Mesothelial cell of epicardium (in vitro differentiated cells): ENCODE data around the gene HYAL2. TPM values are rescaled to one million over a fixed set of nuclear protein-coding genes. Genes with fewer than 3 reads are reported as not detected.

Source experiments
- DNase-seq, 2 experiments: peaks; one replicate each; pipeline ENCODE4 v3.0.0; 2021; ENCODE audit warnings: low spot score in 2 of 2; ENCODE audit not compliant: unreplicated experiment in 2 of 2
- H3K27ac Mint-ChIP-seq: 2 replicates; pipeline ENCODE4 v1.8.0; 2021; ENCODE audit warnings: mixed read lengths
- H3K27me3 Mint-ChIP-seq: 2 replicates; pipeline ENCODE4 v1.8.0; 2021; ENCODE audit warnings: low read depth, mixed read lengths
- H3K36me3 Mint-ChIP-seq: 2 replicates; pipeline ENCODE4 v1.8.0; 2021; ENCODE audit warnings: mixed read lengths
- H3K4me1 Mint-ChIP-seq: 2 replicates; pipeline ENCODE4 v1.8.0; 2021; ENCODE audit warnings: mixed read lengths
- H3K4me3 Mint-ChIP-seq: 2 replicates; pipeline ENCODE4 v1.8.0; 2021; ENCODE audit warnings: mild to moderate bottlenecking, moderate library complexity, mixed read lengths
- H3K9me3 Mint-ChIP-seq: 2 replicates; pipeline ENCODE4 v1.8.0; 2021; ENCODE audit warnings: mixed read lengths
- total RNA-seq: library from RNA; stranded (reverse); gene quantifications from 3 replicates; pipeline ENCODE4 v1.2.1, GENCODE V29; 2021
- TF ChIP-seq, protein P1 (sequence below): fragments of 200-600 bp; sonication (generic); IDR thresholded peaks from one replicate; pipeline ENCODE4 v1.5.0; 2021; ENCODE audit warnings: antibody characterized with exemption; ENCODE audit not compliant: unreplicated experiment

Gene HYAL2
- total RNA-seq, 1 donor from 2014 or later, result 75.1 TPM

DNA sequence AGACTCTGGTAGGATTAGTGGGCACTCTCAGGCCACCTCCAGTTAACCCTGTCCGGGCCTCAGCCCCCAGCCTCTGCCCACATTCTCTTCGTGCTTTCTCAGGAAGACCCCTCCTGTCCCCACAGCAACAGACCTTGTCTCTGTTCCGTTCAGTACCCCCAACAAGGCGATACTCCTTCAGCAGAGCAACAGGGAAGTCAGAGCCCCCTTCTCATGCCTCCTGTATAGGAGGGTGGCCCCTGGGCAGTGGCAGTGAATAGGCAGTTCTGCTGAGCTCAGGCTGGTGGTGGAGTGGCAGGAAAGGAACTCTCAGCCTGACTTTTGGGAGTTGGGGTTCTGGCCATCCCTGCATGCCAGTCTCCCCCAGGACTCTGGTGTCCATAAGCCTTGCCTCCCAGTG, 53.1 kb downstream of the HYAL2 start:
- no peaks in the 10 kb centered on the region for H3K9me3 Mint-ChIP-seq
- H3K4me1 Mint-ChIP-seq, result peaks cover 78% of the 10 kb centered on the region
- TF ChIP-seq, protein P1, sequence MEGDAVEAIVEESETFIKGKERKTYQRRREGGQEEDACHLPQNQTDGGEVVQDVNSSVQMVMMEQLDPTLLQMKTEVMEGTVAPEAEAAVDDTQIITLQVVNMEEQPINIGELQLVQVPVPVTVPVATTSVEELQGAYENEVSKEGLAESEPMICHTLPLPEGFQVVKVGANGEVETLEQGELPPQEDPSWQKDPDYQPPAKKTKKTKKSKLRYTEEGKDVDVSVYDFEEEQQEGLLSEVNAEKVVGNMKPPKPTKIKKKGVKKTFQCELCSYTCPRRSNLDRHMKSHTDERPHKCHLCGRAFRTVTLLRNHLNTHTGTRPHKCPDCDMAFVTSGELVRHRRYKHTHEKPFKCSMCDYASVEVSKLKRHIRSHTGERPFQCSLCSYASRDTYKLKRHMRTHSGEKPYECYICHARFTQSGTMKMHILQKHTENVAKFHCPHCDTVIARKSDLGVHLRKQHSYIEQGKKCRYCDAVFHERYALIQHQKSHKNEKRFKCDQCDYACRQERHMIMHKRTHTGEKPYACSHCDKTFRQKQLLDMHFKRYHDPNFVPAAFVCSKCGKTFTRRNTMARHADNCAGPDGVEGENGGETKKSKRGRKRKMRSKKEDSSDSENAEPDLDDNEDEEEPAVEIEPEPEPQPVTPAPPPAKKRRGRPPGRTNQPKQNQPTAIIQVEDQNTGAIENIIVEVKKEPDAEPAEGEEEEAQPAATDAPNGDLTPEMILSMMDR, result no peak

GRCh38 chr3:50268703-50269451, 53.7 kb downstream of the HYAL2 start, which contains the start of gene SEMA3B:
TSS of gene SEMA3B (plus strand) at chr3:50269147. CDS start at chr3:50269241, 94 bp downstream.
- Mint-ChIP-seq H3K27ac (peak within 1 kb of the TSS; percentile 100), H3K9me3 (no peaks in the 10 kb centered on the region), H3K27me3 (peaks cover 6% of the 10 kb centered on the region), H3K4me1 (peaks cover 80% of the 10 kb centered on the region), H3K4me3 (peak within 1 kb of the TSS; percentile 72), H3K36me3 (peaks cover 3% of the 10 kb centered on the region)
- no peak for DNase-seq
- TF ChIP-seq, protein P1, result no peak

More for the DNA sequence above, 53.1 kb downstream of the HYAL2 start:
- peak overlapping the region; percentile 72 for H3K4me3 Mint-ChIP-seq
- peaks cover 7% of the 10 kb centered on the region for H3K36me3 Mint-ChIP-seq
- DNase-seq, result no peak
- H3K27ac Mint-ChIP-seq, result peak overlapping the region; percentile 100
- peaks cover 12% of the 10 kb centered on the region for H3K27me3 Mint-ChIP-seq

GRCh38 chr3:50268276-50268675, 54.3 kb downstream of the HYAL2 start:
- peaks cover 82% of the 10 kb centered on the region for H3K4me1 Mint-ChIP-seq
- H3K27me3 Mint-ChIP-seq, result peaks cover 4% of the 10 kb centered on the region
- peaks cover 3% of the 10 kb centered on the region for H3K36me3 Mint-ChIP-seq
- peak overlapping the region; percentile 72 for H3K4me3 Mint-ChIP-seq
- H3K9me3 Mint-ChIP-seq, result no peaks in the 10 kb centered on the region
- TF ChIP-seq, protein P1, result no peak
- DNase-seq, result no peak
- peak overlapping the region; percentile 100 for H3K27ac Mint-ChIP-seq

Other genes starting within 250 kb of the HYAL2 start
- 301 to 332 TPM (median 322 TPM) in 3 replicates for gene RBM5, start 233.8 kb downstream of the HYAL2 start, total RNA-seq
- 94.5 to 101 TPM (median 99.1 TPM) in 3 replicates for gene SEMA3F, start 167.4 kb downstream of the HYAL2 start, total RNA-seq
- gene GNAT1, start 131.1 kb downstream of the HYAL2 start, total RNA-seq, result 0.27 to 0.98 TPM (median 0.55 TPM) in 3 replicates
- gene SLC38A3, start 117.5 kb downstream of the HYAL2 start, total RNA-seq, result 0.84 to 2.5 TPM (median 1.8 TPM) in 3 replicates
- gene GNAI2, start 86.5 kb downstream of the HYAL2 start, total RNA-seq, result 155 to 159 TPM (median 156 TPM) in 3 replicates
- 166 to 179 TPM (median 177 TPM) in 3 replicates for gene SEMA3B, start 53.6 kb downstream of the HYAL2 start, total RNA-seq
- gene LSMEM2, start 43.7 kb downstream of the HYAL2 start, total RNA-seq, result 0.38 to 0.51 TPM (median 0.50 TPM) in 3 replicates
- gene IFRD2, start 30.3 kb downstream of the HYAL2 start, total RNA-seq, result 40.2 to 47.3 TPM (median 46.9 TPM) in 3 replicates
- 2.9 to 3.0 TPM (median 2.9 TPM) in 3 replicates for gene HYAL3, start 23.3 kb downstream of the HYAL2 start, total RNA-seq
- gene NAA80, start 23.3 kb downstream of the HYAL2 start, total RNA-seq, result 14.5 to 17.3 TPM (median 15.4 TPM) in 3 replicates
- 2.4 to 3.5 TPM (median 2.7 TPM) in 3 replicates for gene HYAL1, start 19.2 kb downstream of the HYAL2 start, total RNA-seq
- 19.8 to 23.3 TPM (median 20.3 TPM) in 3 replicates for gene TUSC2, start 5.5 kb upstream of the HYAL2 start, total RNA-seq
- 13.7 to 15.4 TPM (median 14.3 TPM) in 3 replicates for gene RASSF1, start 18.1 kb upstream of the HYAL2 start, total RNA-seq
- gene ZMYND10, start 23.0 kb upstream of the HYAL2 start, total RNA-seq, result 0.54 to 1.00 TPM (median 0.83 TPM) in 3 replicates
- gene NPRL2, start 28.0 kb upstream of the HYAL2 start, total RNA-seq, result 19.9 to 23.4 TPM (median 23.3 TPM) in 3 replicates
- 12.9 to 13.6 TPM (median 13.1 TPM) in 3 replicates for gene CYB561D2, start 28.1 kb upstream of the HYAL2 start, total RNA-seq
- 38.6 to 41.3 TPM (median 40.3 TPM) in 3 replicates for gene TMEM115, start 36.8 kb upstream of the HYAL2 start, total RNA-seq
- 9.9 to 10.8 TPM (median 9.9 TPM) in 3 replicates for gene CACNA2D2, start 180.9 kb upstream of the HYAL2 start, total RNA-seq
- 12.7 to 15.1 TPM (median 12.8 TPM) in 3 replicates for gene C3orf18, start 245.0 kb upstream of the HYAL2 start, total RNA-seq
- 32.1 to 34.1 TPM (median 32.8 TPM) in 3 replicates for gene HEMK1, start 246.8 kb upstream of the HYAL2 start, total RNA-seq